Measurements from ENCODE around the gene NOL3. TPM values are rescaled to one million over a fixed set of nuclear protein-coding genes. Genes with fewer than 3 reads are reported as not detected.

Gene NOL3
- total and polyA plus RNA-seq, 8 donors = 11.9 to 36.7 (median 18.4) TPM

GRCh38 chr16:67191995-67192681 is 21.8 kb downstream of the NOL3 start, which contains the start of gene E2F4:
E2F4 (plus strand) TSS chr16:67192155; CDS start chr16:67192228, 73 bp downstream.
- DNase-seq (peak; percentile 86 to 98 (median 92)), ATAC-seq (peak; percentile 98)
- peaks cover 0 to 38% of the 10 kb centered on the region in 2 donors for H3K36me3 ChIP-seq
- H3K4me3 ChIP-seq = peak within 1 kb of the TSS; percentile 97 to 99
- H3K27me3 ChIP-seq = no peaks in the 10 kb centered on the region
- H3K9me3 ChIP-seq = no peaks in the 10 kb centered on the region
- H3K27ac ChIP-seq = peak within 1 kb of the TSS; percentile 48 to 82
- intact Hi-C loops (cut with DNase I) = no loop called here
- TF ChIP-seq CTCF (IDR thresholded peaks at IDR 0.05) = no peak
- H3K4me1 ChIP-seq = peaks cover 15 to 52% of the 10 kb centered on the region in 2 donors

- no peaks in the 10 kb centered on the region for H3K27me3 ChIP-seq
- intact Hi-C loops (cut with DNase I) = no loop called here
- no peaks in the 10 kb centered on the region for H3K9me3 ChIP-seq
- H3K36me3 ChIP-seq = peaks cover 0 to 45% of the 10 kb centered on the region in 2 donors
- peaks cover 15 to 58% of the 10 kb centered on the region in 2 donors for H3K4me1 ChIP-seq
- TF ChIP-seq CTCF (IDR thresholded peaks at IDR 0.05) = no peak
- H3K4me3 ChIP-seq = peak overlapping the region; percentile 97 to 99
- peak overlapping the region in 1 of 2 donors; percentile 82 for H3K27ac ChIP-seq
- ATAC-seq = no peak
- no peak for DNase-seq
These were observed 22.5 kb downstream of the NOL3 start for GRCh38 chr16:67192781-67193361.

GRCh38 chr16:67193536-67193935 is 23.2 kb downstream of the NOL3 start:
- ATAC-seq (no peak), DNase-seq (peak in 1 of 4 donors; percentile 2)
- no peak for TF ChIP-seq CTCF (IDR thresholded peaks at IDR 0.05)
- no peaks in the 10 kb centered on the region for H3K9me3 ChIP-seq
- intact Hi-C loops (cut with DNase I) = no loop called here
- peaks cover 18 to 65% of the 10 kb centered on the region in 2 donors for H3K4me1 ChIP-seq
- no peaks in the 10 kb centered on the region for H3K27me3 ChIP-seq
- H3K27ac ChIP-seq = no peak overlapping the region
- H3K4me3 ChIP-seq = peak overlapping the region in 1 of 2 donors; percentile 99
- H3K36me3 ChIP-seq = peaks cover 0 to 52% of the 10 kb centered on the region in 2 donors

GRCh38 chr16:67194260-67194659 is 23.9 kb downstream of the NOL3 start:
- Histone ChIP-seq H3K4me1 (peaks cover 18 to 66% of the 10 kb centered on the region in 2 donors), H3K9me3 (no peaks in the 10 kb centered on the region), H3K27ac (no peak overlapping the region), H3K36me3 (peaks cover 0 to 59% of the 10 kb centered on the region in 2 donors), H3K27me3 (no peaks in the 10 kb centered on the region), H3K4me3 (no peak overlapping the region)
- intact Hi-C loops (cut with DNase I) = no loop called here
- DNase-seq (peak in 1 of 4 donors; percentile 74), ATAC-seq (no peak)
- TF ChIP-seq CTCF (IDR thresholded peaks at IDR 0.05) = no peak

- Histone ChIP-seq H3K27me3 (no peaks in the 10 kb centered on the region), H3K4me3 (no peak overlapping the region), H3K36me3 (peaks cover 0 to 71% of the 10 kb centered on the region in 2 donors), H3K27ac (no peak overlapping the region), H3K4me1 (peaks cover 18 to 69% of the 10 kb centered on the region in 2 donors), H3K9me3 (no peaks in the 10 kb centered on the region)
- no peak for TF ChIP-seq CTCF (IDR thresholded peaks at IDR 0.05)
- intact Hi-C loops (cut with DNase I) = no loop called here
- DNase-seq (peak in 1 of 4 donors; percentile 28), ATAC-seq (no peak)
These were observed 25.3 kb downstream of the NOL3 start for GRCh38 chr16:67195676-67196075.
